ENCODE data around the gene CDK16.

- TF ChIP-seq CTCF (conservative IDR thresholded peaks at IDR 0.05; ENCODE audit: low read depth, low read length): no peak
- TF ChIP-seq MAZ (IDR thresholded peaks at IDR 0.05; ENCODE audit: borderline replicate concordance, low read depth, low read length): no peak
- no peak for TF ChIP-seq USF2 (IDR thresholded peaks at IDR 0.05; ENCODE audit: low read depth, low read length)
- no peak for TF ChIP-seq FOS (IDR thresholded peaks at IDR 0.05; ENCODE audit: low read depth, low read length)
- no peak for TF ChIP-seq RFX5 (IDR thresholded peaks at IDR 0.05; ENCODE audit: low read depth, low read length)
These were observed 39.1 kb upstream of the CDK16 start for GRCh38 chrX:47179221-47179927.
